H1 (cell line): ENCODE data around the gene CUZD1. TPM values are rescaled to one million over a fixed set of nuclear protein-coding genes. Genes with fewer than 3 reads are reported as not detected.

Experiments
- CTCF ChIA-PET: fragments of 300-600 bp; sonication (Branson Sonifier 250); formaldehyde crosslinking; loops from one replicate; lab custom pipeline; 2021; ENCODE audit not compliant: partially characterized antibody; lab: Charles Lee
- POLR2A ChIA-PET: fragments of 300-600 bp; sonication (Branson Sonifier 250); formaldehyde crosslinking; loops from one replicate; lab custom pipeline; 2021; ENCODE audit warnings: inconsistent platforms; ENCODE audit not compliant: partially characterized antibody; lab: Charles Lee
- DNase-seq, 2 experiments: peaks; one replicate each; pipeline versions ENCODE4 v3.0.0 to v3.0.0-alpha.2; 2010 to 2022; ENCODE audit warnings: low spot score in 2 of 2, low read depth in 1 of 2, mixed read lengths in 1 of 2
- FAIRE-seq: peaks from 2 replicates; lab custom pipeline; 2011; peaks lifted over from hg19 to GRCh38; lab: Jason Lieb, UNC
- H2AFZ ChIP-seq: 2 replicates; pipeline ENCODE4 v1.8.1; 2012; ENCODE audit warnings: low read length, inconsistent platforms
- H2AK5ac ChIP-seq: 2 replicates; pipeline ENCODE4 v1.6.1; 2013; ENCODE audit warnings: low read depth, low read length
- H2BK120ac ChIP-seq: replicated peaks from 2 replicates; pipeline ENCODE3; 2013; ENCODE audit warnings: low read depth, low read length, inconsistent platforms
- H2BK12ac ChIP-seq: 2 replicates; pipeline ENCODE4 v1.6.1; 2013; ENCODE audit warnings: low read depth, low read length
- H2BK15ac ChIP-seq: 2 replicates; pipeline ENCODE4 v1.6.1; 2013; ENCODE audit warnings: low read length
- H2BK20ac ChIP-seq: 2 replicates; pipeline ENCODE4 v1.6.1; 2013; ENCODE audit warnings: low read length
- H2BK5ac ChIP-seq: 2 replicates; pipeline ENCODE4 v1.6.1; 2013; ENCODE audit warnings: low read depth, low read length
- H3K14ac ChIP-seq: 2 replicates; pipeline ENCODE4 v1.6.1; 2013; ENCODE audit warnings: inconsistent platforms; ENCODE audit not compliant: insufficient read length
- H3K18ac ChIP-seq: 2 replicates; pipeline ENCODE4 v1.6.1; 2013; ENCODE audit warnings: low read length; ENCODE audit errors: extremely low read depth
- H3K23ac ChIP-seq: 2 replicates; pipeline ENCODE4 v1.6.1; 2013; ENCODE audit warnings: inconsistent platforms; ENCODE audit not compliant: insufficient read length
- H3K23me2 ChIP-seq: 2 replicates; pipeline ENCODE4 v1.6.1; 2013; ENCODE audit warnings: low read depth, low read length
- H3K27ac ChIP-seq: 2 replicates; pipeline ENCODE4 v1.6.1; 2011; ENCODE audit warnings: low read depth, low read length, inconsistent platforms
- H3K27me3 ChIP-seq, 4 experiments: replicated peaks in 1 of 4; 1 replicate in 1 of 4; 2 replicates in 3 of 4; pipeline versions ENCODE4 v1.6.1 to v1.8.1; 2011 to 2013; ENCODE audit warnings: low read length in 3 of 4, mild to moderate bottlenecking in 3 of 4, inconsistent platforms in 2 of 4, mixed read lengths in 2 of 4, moderate library complexity in 1 of 4; ENCODE audit not compliant: control insufficient read depth in 3 of 4, insufficient read depth in 3 of 4; ENCODE audit errors: extremely low read depth in 1 of 4
- H3K36me3 ChIP-seq, 4 experiments: 2 replicates each; pipeline versions ENCODE4 v1.6.1 to v1.8.1; 2011 to 2013; ENCODE audit warnings: mild to moderate bottlenecking in 4 of 4, low read length in 3 of 4, moderate library complexity in 2 of 4, control low read depth in 1 of 4, inconsistent platforms in 1 of 4; ENCODE audit not compliant: insufficient read depth in 4 of 4, control insufficient read depth in 2 of 4
- H3K4ac ChIP-seq: replicated peaks from 2 replicates; pipeline ENCODE3; 2013; ENCODE audit warnings: low read length, low read depth, mixed read lengths, inconsistent platforms; ENCODE audit not compliant: insufficient read length
- H3K4me1 ChIP-seq, 4 experiments: replicated peaks in 1 of 4; 1 replicate in 1 of 4; 2 replicates in 3 of 4; pipeline versions ENCODE4 v1.6.1 to v1.8.1; 2011 to 2013; ENCODE audit warnings: low read length in 3 of 4, inconsistent platforms in 2 of 4, mixed read lengths in 1 of 4; ENCODE audit not compliant: insufficient read depth in 4 of 4, control insufficient read depth in 3 of 4
- H3K4me2 ChIP-seq, 2 experiments: 2 replicates each; pipeline versions ENCODE4 v1.6.1 to v1.8.1; 2011 to 2013; ENCODE audit warnings: low read depth in 2 of 2, low read length in 2 of 2, control low read depth in 1 of 2, inconsistent platforms in 1 of 2, mild to moderate bottlenecking in 1 of 2; ENCODE audit not compliant: insufficient read depth in 1 of 2
- H3K4me3 ChIP-seq, 4 experiments: fragments of 200-600, 300-600 bp in 1 of 4; sonication (generic), shearing (Covaris generic), sonication (Bioruptor Twin) in 1 of 4; 2 replicates each; pipeline versions ENCODE4 v1.5.1 to v1.8.1; 2011 to 2016; ENCODE audit warnings: low read length in 4 of 4, low read depth in 3 of 4, control low read depth in 2 of 4, inconsistent platforms in 2 of 4, mild to moderate bottlenecking in 2 of 4, mixed read lengths in 1 of 4, moderate library complexity in 1 of 4; ENCODE audit not compliant: insufficient read depth in 2 of 4; ENCODE audit errors: extremely low read depth in 1 of 4
- H3K56ac ChIP-seq: replicated peaks from 2 replicates; pipeline ENCODE3; 2013; ENCODE audit warnings: low read depth, mild to moderate bottlenecking, mixed read lengths, low read length, inconsistent platforms; ENCODE audit not compliant: insufficient read length
- H3K79me1 ChIP-seq: 2 replicates; pipeline ENCODE4 v1.6.1; 2013; ENCODE audit warnings: low read depth, low read length, control low read depth
- H3K79me2 ChIP-seq, 2 experiments: 2 replicates each; pipeline versions ENCODE4 v1.6.1 to v1.8.1; 2012 to 2013; ENCODE audit warnings: low read length in 2 of 2, mild to moderate bottlenecking in 2 of 2, inconsistent platforms in 1 of 2; ENCODE audit not compliant: insufficient read depth in 2 of 2, control insufficient read depth in 1 of 2
- H3K9ac ChIP-seq, 4 experiments: replicated peaks in 1 of 4; 1 replicate in 1 of 4; 2 replicates in 3 of 4; pipeline versions ENCODE4 v1.6.1 to v1.8.1; 2011 to 2013; ENCODE audit warnings: low read depth in 3 of 4, low read length in 3 of 4, control low read depth in 2 of 4, mild to moderate bottlenecking in 2 of 4, moderate library complexity in 2 of 4, inconsistent platforms in 1 of 4; ENCODE audit errors: extremely low read depth in 1 of 4
- H3K9me3 ChIP-seq, 2 experiments: 2 replicates each; pipeline versions ENCODE4 v1.6.1 to v1.8.1; 2012 to 2013; ENCODE audit warnings: mild to moderate bottlenecking in 2 of 2, moderate library complexity in 2 of 2, control low read depth in 1 of 2, inconsistent platforms in 1 of 2, low read depth in 1 of 2, low read length in 1 of 2, mixed read lengths in 1 of 2; ENCODE audit not compliant: insufficient read depth in 2 of 2
- H4K20me1 ChIP-seq, 2 experiments: replicated peaks in 1 of 2; 2 replicates each; pipeline versions ENCODE3 to v1.8.1; 2011 to 2013; ENCODE audit warnings: inconsistent platforms in 2 of 2, low read length in 2 of 2, mild to moderate bottlenecking in 1 of 2; ENCODE audit not compliant: insufficient read depth in 2 of 2, control insufficient read depth in 1 of 2
- H4K5ac ChIP-seq: 2 replicates; pipeline ENCODE4 v1.6.1; 2013; ENCODE audit warnings: low read length, low read depth, mixed read lengths, inconsistent platforms; ENCODE audit not compliant: insufficient read length
- H4K8ac ChIP-seq: 2 replicates; pipeline ENCODE4 v1.8.0; 2013; ENCODE audit warnings: mild to moderate bottlenecking, moderate library complexity, low read length, inconsistent platforms; ENCODE audit not compliant: insufficient read depth; ENCODE audit errors: extremely low read depth
- H4K91ac ChIP-seq: replicated peaks from 2 replicates; pipeline ENCODE3; 2013; ENCODE audit warnings: low read length, mixed read lengths, inconsistent platforms; ENCODE audit not compliant: insufficient read length
- CEBPB ChIP-seq: IDR thresholded peaks from 2 replicates; pipeline ENCODE4 v1.6.1; 2012; ENCODE audit warnings: low read depth, low read length
- E2F6 ChIP-seq: IDR thresholded peaks from 2 replicates; pipeline ENCODE4 v1.6.1; 2012; ENCODE audit warnings: inconsistent platforms
- EGR1 ChIP-seq: IDR thresholded peaks from 2 replicates; pipeline ENCODE4 v1.6.1; 2011; ENCODE audit warnings: low read depth, low read length, borderline replicate concordance
- KDM4A ChIP-seq: IDR thresholded peaks from one replicate; pipeline ENCODE4 v1.7.1; 2012; ENCODE audit warnings: low read depth, mild to moderate bottlenecking, moderate library complexity, low read length, inconsistent platforms; ENCODE audit not compliant: severe bottlenecking
- RBBP5 ChIP-seq: IDR thresholded peaks from 2 replicates; pipeline ENCODE4 v1.7.1; 2012; ENCODE audit warnings: low read depth, mild to moderate bottlenecking, inconsistent platforms, low read length, moderate library complexity, borderline replicate concordance
- SAP30 ChIP-seq: fragments of 300-600 bp; sonication (generic); IDR thresholded peaks from 2 replicates; pipeline ENCODE4 v1.7.1; 2012; ENCODE audit warnings: low read length, moderate library complexity, mild to moderate bottlenecking, inconsistent platforms; ENCODE audit not compliant: insufficient read depth, insufficient replicate concordance
- SP2 ChIP-seq: IDR thresholded peaks from 2 replicates; pipeline ENCODE4 v1.6.1; 2012; ENCODE audit warnings: mild to moderate bottlenecking, low read length, inconsistent platforms
- SUZ12 ChIP-seq: fragments of 200-600 bp; sonication (generic); IDR thresholded peaks from 2 replicates; pipeline ENCODE4 v1.6.1; 2012; ENCODE audit warnings: mild to moderate bottlenecking, inconsistent platforms, low read length, moderate library complexity, mixed read lengths
- WGBS, 2 experiments: shearing (Covaris generic) in 1 of 2; methylation state at CpG; one replicate each; pipeline versions ENCODE4 v1.1.6 to v1.1.7; 2013 to 2015; ENCODE audit warnings: low lambda C conversion rate in 2 of 2, mixed read lengths in 2 of 2, inconsistent platforms in 1 of 2, low coverage in 1 of 2, missing lambda C conversion rate in 1 of 2; ENCODE audit not compliant: insufficient replicate concordance in 2 of 2, insufficient coverage in 1 of 2, insufficient read length in 1 of 2; ENCODE audit errors: extremely low coverage in 1 of 2, missing lambda C conversion rate in 1 of 2; 5-methylcytosine and 5-hydroxymethylcytosine counted together
- polyA plus RNA-seq, 7 experiments: library from polyadenylated mRNA; depleted of rRNA in 3 of 7; stranded (reverse) in 5 of 7; unstranded in 2 of 7; fragments of >200 nt in 5 of 7; fragments of 200-250 nt in 2 of 7; gene quantifications; 1 replicate in 5 of 7; 2 replicates in 1 of 7; 4 replicates in 1 of 7; pipeline versions ENCODE4 v1.2.1 to v1.2.3, GENCODE V29; 2011 to 2013; ENCODE audit warnings: missing spikeins in 2 of 7, mixed read lengths in 2 of 7
- total RNA-seq: library from RNA; stranded (reverse); fragmentation: NEBNext Ultra II Directional; extraction: Animal tissue kit (Norgen Biotek cat#: 25700); gene quantifications from 2 replicates; pipeline ENCODE4 v1.2.1, GENCODE V29; 2021
- TF ChIP-seq, protein P1 (sequence below): IDR thresholded peaks from 2 replicates; pipeline ENCODE4 v1.6.1; 2011; ENCODE audit warnings: low read depth, mild to moderate bottlenecking, low read length; ENCODE audit not compliant: insufficient read depth

Gene CUZD1
- total and polyA plus RNA-seq, 2 of the 8 experiments (the other 6 are each of a cell fraction or from before 2014, with no cell fraction given): 11.9 to 30.0 TPM

DNA sequence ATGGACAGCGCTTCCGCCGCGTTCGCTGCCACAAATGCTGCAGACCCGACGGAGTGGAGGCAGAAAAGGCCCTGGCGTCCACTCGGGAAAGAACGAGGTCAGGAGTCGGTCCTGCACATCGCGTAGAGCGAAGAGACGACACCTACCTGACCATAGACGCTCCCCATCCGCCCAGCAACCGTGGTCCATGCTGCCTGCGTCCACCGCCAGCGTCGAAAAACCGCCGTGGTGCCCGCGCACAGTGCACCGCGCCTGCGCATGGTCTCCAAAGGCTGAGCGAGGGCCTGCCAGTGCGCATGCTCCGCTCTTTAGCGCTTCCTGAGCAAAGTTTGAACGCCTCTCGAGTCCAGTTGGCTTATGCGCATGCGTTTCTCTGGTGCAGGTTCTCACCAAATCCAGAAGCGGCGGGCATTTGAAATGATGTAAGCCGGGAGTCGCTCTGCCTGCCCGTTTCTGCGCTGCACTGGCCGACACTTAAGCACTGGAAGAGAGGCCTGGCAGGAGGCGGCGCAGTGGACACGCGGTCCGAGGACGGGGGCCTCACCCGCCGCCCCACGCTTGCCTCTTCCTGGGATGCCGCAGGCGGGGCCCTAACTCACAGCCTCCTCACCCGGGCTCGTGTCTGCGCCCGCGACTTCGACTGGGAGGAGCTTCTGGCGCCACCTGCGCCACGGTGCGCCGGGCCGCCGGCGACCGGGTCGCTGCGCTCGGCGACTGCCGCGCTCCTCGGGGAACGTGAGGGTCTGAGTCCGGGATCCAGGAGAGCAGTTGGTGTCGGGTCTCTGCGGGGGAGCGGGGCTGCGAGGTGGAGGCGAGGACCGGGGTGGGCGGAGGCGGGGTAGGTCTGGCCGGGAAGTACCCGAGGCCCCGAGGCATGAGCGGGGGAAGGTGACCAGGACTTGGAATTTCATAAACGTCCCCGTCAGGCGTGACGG is 33.9 kb upstream of the CUZD1 start, which contains the start of gene FAM24B:
FAM24B (minus strand) TSS at position 243 of the 935 bp plus-strand sequence. CDS start 29,066 bp downstream, outside the sequence.
- peak within 1 kb of the TSS; percentile 41; the same call in 1 of the 2 replicates for H2AFZ ChIP-seq
- ChIA-PET CTCF (no interaction called here), POLR2A (interaction anchor here (1.0 kb wide), 2 partner anchors 10 to 34 kb away, joined by 4 read pairs; partner anchors contain the start of gene CUZD1)
- FAIRE-seq: no peak
- H2BK15ac ChIP-seq: peak within 1 kb of the TSS; percentile 73; the same call in 1 of the 2 replicates
- peak within 1 kb of the TSS; percentile 17; the same call in 1 of the 2 replicates for H2AK5ac ChIP-seq
- H3K18ac ChIP-seq: peak within 1 kb of the TSS; percentile 29
- H3K4me3 ChIP-seq: peak within 1 kb of the TSS in 2 of 4 experiments; percentile 6 to 30; a peak in 4 of 8 replicates
- H3K23ac ChIP-seq: no peak within 1 kb of the TSS
- H4K91ac ChIP-seq: peak within 1 kb of the TSS; percentile 89
- no peaks in the 10 kb centered on the region; a peak in 1 of 4 replicates for H3K9me3 ChIP-seq
- no peak within 1 kb of the TSS for H3K4ac ChIP-seq
- peak within 1 kb of the TSS; percentile 75; the same call in 1 of the 2 replicates for H2BK12ac ChIP-seq
- peak within 1 kb of the TSS; percentile 26 to 50; a peak in 3 of 4 replicates for H3K4me2 ChIP-seq
- peak within 1 kb of the TSS; percentile 61 for H2BK120ac ChIP-seq
- 0 out of 2 replicates have a peak within 1 kb of the TSS, but pooled peaks have one; percentile 8 for H2BK5ac ChIP-seq
- no peak within 1 kb of the TSS for H3K27ac ChIP-seq
- H3K36me3 ChIP-seq: no peaks in the 10 kb centered on the region
- H3K27me3 ChIP-seq: peaks cover 0 to 3% (median 0%) of the 10 kb centered on the region in 4 experiments; a peak in 3 of 7 replicates
- H4K20me1 ChIP-seq: no peaks in the 10 kb centered on the region
- H4K5ac ChIP-seq: peak within 1 kb of the TSS; percentile 29
- peak in 1 of 2 experiments; percentile 52 for DNase-seq
- no peaks in the 10 kb centered on the region for H3K79me1 ChIP-seq
- H3K79me2 ChIP-seq: no peaks in the 10 kb centered on the region
- WGBS, 2 experiments: 85% methylated on average over 63 of the region's 95 CpGs; no CpG with 5 or more reads in 1 of the 2 experiments
- H3K56ac ChIP-seq: peak within 1 kb of the TSS; percentile 26
- H3K4me1 ChIP-seq: peaks cover 5 to 27% (median 16%) of the 10 kb centered on the region in 4 experiments
- peak within 1 kb of the TSS; percentile 68 for H4K8ac ChIP-seq
- H3K14ac ChIP-seq: no peak within 1 kb of the TSS
- peak within 1 kb of the TSS; percentile 40 for H2BK20ac ChIP-seq
- no peaks in the 10 kb centered on the region; the same call in 1 of the 2 replicates for H3K23me2 ChIP-seq
- H3K9ac ChIP-seq: no peak within 1 kb of the TSS
- TF ChIP-seq, protein P1, sequence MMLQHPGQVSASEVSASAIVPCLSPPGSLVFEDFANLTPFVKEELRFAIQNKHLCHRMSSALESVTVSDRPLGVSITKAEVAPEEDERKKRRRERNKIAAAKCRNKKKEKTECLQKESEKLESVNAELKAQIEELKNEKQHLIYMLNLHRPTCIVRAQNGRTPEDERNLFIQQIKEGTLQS: no peak
- TF ChIP-seq SAP30 (no peak), EGR1 (no peak), CEBPB (no peak), E2F6 (peak; percentile 62), RBBP5 (no peak), SUZ12 (0 out of 2 replicates have a peak, but pooled peaks have one; percentile 16), SP2 (no peak), KDM4A (no peak)
